HCEC 1CT (cell line): ENCODE data around the gene PTRHD1.

Source experiments
- DNase-seq: peaks from one replicate; pipeline ENCODE4 v3.0.0-alpha.2; 2017

PTRHD1 gene

GRCh38 chr2:24828238-24828996, 35.2 kb upstream of the PTRHD1 start:
- DNase-seq = no peak

- peak; percentile 83 for DNase-seq
Measured at GRCh38 chr2:24827321-24828237, 34.4 kb upstream of the PTRHD1 start.

GRCh38 chr2:24826773-24827145, 33.6 kb upstream of the PTRHD1 start:
- DNase-seq = no peak

- peak; percentile 38 for DNase-seq
Measured at GRCh38 chr2:24825883-24826772, 32.9 kb upstream of the PTRHD1 start.

- DNase-seq = peak; percentile 28
Measured at GRCh38 chr2:24824966-24825882, 32.0 kb upstream of the PTRHD1 start.

- no peak for DNase-seq
Measured at GRCh38 chr2:24824071-24824588, 30.9 kb upstream of the PTRHD1 start.

- no peak for DNase-seq
Measured at GRCh38 chr2:24822049-24822706, 29.0 kb upstream of the PTRHD1 start.

GRCh38 chr2:24821433-24821891, 28.3 kb upstream of the PTRHD1 start:
- no peak for DNase-seq

GRCh38 chr2:24820598-24821432, 27.6 kb upstream of the PTRHD1 start:
- no peak for DNase-seq

GRCh38 chr2:24820175-24820513, 27.0 kb upstream of the PTRHD1 start:
- no peak for DNase-seq

- no peak for DNase-seq
Measured at GRCh38 chr2:24819442-24820174, 26.4 kb upstream of the PTRHD1 start.

- no peak for DNase-seq
Measured at GRCh38 chr2:24818721-24819167, 25.6 kb upstream of the PTRHD1 start.

- peak; percentile 81 for DNase-seq
Measured at GRCh38 chr2:24816884-24817283, 23.7 kb upstream of the PTRHD1 start.

GRCh38 chr2:24816404-24816803, 23.2 kb upstream of the PTRHD1 start:
- no peak for DNase-seq

GRCh38 chr2:24815171-24815570, 22.0 kb upstream of the PTRHD1 start:
- DNase-seq = no peak

GRCh38 chr2:24814516-24814915, 21.3 kb upstream of the PTRHD1 start:
- no peak for DNase-seq

GRCh38 chr2:24813691-24814137, 20.5 kb upstream of the PTRHD1 start:
- no peak for DNase-seq

GRCh38 chr2:24809316-24810007, 16.3 kb upstream of the PTRHD1 start:
- peak; percentile 51 for DNase-seq

GRCh38 chr2:24806661-24807036, 13.5 kb upstream of the PTRHD1 start:
- no peak for DNase-seq
